Gastrocnemius medialis (tissue), 4 donors: ENCODE measurements around the gene SLC29A2. TPM values are rescaled to one million over a fixed set of nuclear protein-coding genes. Genes with fewer than 3 reads are reported as not detected.

Source experiments
- ATAC-seq, 2 donors: fragments of 150-250 bp; one replicate each; pipeline ENCODE4 v1.9.1; 2016
- DNase-seq, 2 donors: peaks; one replicate each; pipeline ENCODE4 v3.0.0-alpha.2; 2019
- H3K27ac ChIP-seq, 4 donors: fragments of 200-600 bp; sonication (generic); 1 replicate in 1 of 4; 2 replicates in 3 of 4; pipeline ENCODE4 v1.5.1; 2016 to 2018; ENCODE audit warnings: mild to moderate bottlenecking in 2 of 4, moderate library complexity in 1 of 4
- H3K27me3 ChIP-seq, 3 donors: fragments of 200-600 bp; sonication (generic) in 2 of 3; 1 replicate in 1 of 3; 2 replicates in 2 of 3; pipeline versions ENCODE4 v1.5.1 to v1.6.0; 2016 to 2019; ENCODE audit warnings: mild to moderate bottlenecking in 1 of 3, moderate library complexity in 1 of 3
- H3K36me3 ChIP-seq, 2 donors: fragments of 200-600 bp; sonication (generic) in 1 of 2; one replicate each; pipeline ENCODE4 v1.5.1; 2017 to 2018
- H3K4me1 ChIP-seq, 2 donors: fragments of 200-600 bp; sonication (generic) in 1 of 2; one replicate each; pipeline ENCODE4 v1.5.1; 2016 to 2017; ENCODE audit warnings: mild to moderate bottlenecking in 2 of 2
- H3K4me3 ChIP-seq, 4 donors: fragments of 200-600 bp; sonication (generic) in 3 of 4; 1 replicate in 1 of 4; 2 replicates in 3 of 4; pipeline ENCODE4 v1.5.1; 2016 to 2019; ENCODE audit warnings: mild to moderate bottlenecking in 2 of 4
- H3K9me3 ChIP-seq, 3 donors: fragments of 200-600 bp; sonication (generic) in 2 of 3; 1 replicate in 1 of 3; 2 replicates in 2 of 3; pipeline ENCODE4 v1.5.1; 2016 to 2019
- CTCF ChIP-seq, 5 experiments: fragments of 450-650 bp in 3 of 5; fragments of 200-600 bp in 2 of 5; sonication (generic) in 2 of 5; IDR thresholded peaks in 4 of 5; conservative IDR thresholded peaks in 1 of 5; 1 replicate in 4 of 5; 2 replicates in 1 of 5; pipeline ENCODE4 v1.5.1; 2016 to 2019; ENCODE audit warnings: antibody characterized with exemption in 5 of 5, mild to moderate bottlenecking in 3 of 5, moderate library complexity in 3 of 5
- POLR2A ChIP-seq, 2 donors: fragments of 450-650 bp; IDR thresholded peaks; one replicate each; pipeline ENCODE4 v1.6.1; 2017; ENCODE audit warnings: antibody characterized with exemption in 2 of 2, mild to moderate bottlenecking in 2 of 2, moderate library complexity in 2 of 2
- in situ Hi-C, 4 donors: fragments of 200-750 bp; cut with MboI; loops; one replicate each; pipeline versions ENCODE4 v1.15.0 to v1.8.0; 2017; ENCODE audit warnings: low sequenced_read_pairs in 4 of 4
- intact Hi-C: fragments of 100-400 bp; cut with DNase I; formaldehyde crosslinking; loops from one replicate; pipeline ENCODE4 v1.15.1; 2023; ENCODE audit warnings: low total_unique reads
- total RNA-seq, 4 donors: library from RNA; depleted of rRNA; stranded (reverse); fragments of >200 nt; gene quantifications; one replicate each; pipeline versions ENCODE4 v1.1.0 to v1.2.3, GENCODE V29; 2016

Gene SLC29A2
- total RNA-seq, 4 donors from 2014 or later: 39.2 to 106 (median 70.6) TPM

GRCh38 chr11:66338276-66339161 lies 33.0 kb downstream of the SLC29A2 start:
- Histone ChIP-seq H3K9me3 (no peaks in the 10 kb centered on the region), H3K36me3 (peaks cover 0 to 36% of the 10 kb centered on the region in 2 donors), H3K27ac (no peak overlapping the region), H3K4me3 (no peak overlapping the region), H3K27me3 (no peaks in the 10 kb centered on the region), H3K4me1 (peaks cover 29 to 32% of the 10 kb centered on the region in 2 donors)
- ATAC-seq (no peak), DNase-seq (no peak)
- intact Hi-C loops: loop anchor here (5.0 kb wide), 1 partner anchor 71 kb away; the partner anchor contains the start of gene RAB1B
- in situ Hi-C loops: no loop called here
- no peak for TF ChIP-seq CTCF (IDR thresholded peaks at IDR 0.05 in 4 of 5, conservative IDR thresholded peaks at IDR 0.05 in 1 of 5)

GRCh38 chr11:66337103-66337899 lies 34.3 kb downstream of the SLC29A2 start:
- Histone ChIP-seq H3K4me3 (no peak overlapping the region), H3K27ac (peak overlapping the region; percentile 74 to 79 (median 76)), H3K27me3 (no peaks in the 10 kb centered on the region), H3K4me1 (peaks cover 25 to 26% of the 10 kb centered on the region in 2 donors), H3K36me3 (peaks cover 0 to 36% of the 10 kb centered on the region in 2 donors), H3K9me3 (no peaks in the 10 kb centered on the region)
- TF ChIP-seq POLR2A (IDR thresholded peaks at IDR 0.05) (no peak), CTCF (IDR thresholded peaks at IDR 0.05 in 4 of 5, conservative IDR thresholded peaks at IDR 0.05 in 1 of 5) (no peak)
- in situ Hi-C loops: no loop called here
- ATAC-seq (no peak), DNase-seq (no peak)
- intact Hi-C loops: loop anchor here (5.0 kb wide), 1 partner anchor 70 kb away; the partner anchor contains the start of gene RAB1B

GRCh38 chr11:66336234-66337102 lies 35.1 kb downstream of the SLC29A2 start, which contains the start of gene RIN1:
RIN1 (minus strand) TSS chr11:66336434; CDS start chr11:66336402, 32 bp downstream.
- DNase-seq (peak; percentile 42 to 70), ATAC-seq (peak; percentile 78 to 84)
- H3K4me1 ChIP-seq: peaks cover 25 to 26% of the 10 kb centered on the region in 2 donors
- H3K27me3 ChIP-seq: no peaks in the 10 kb centered on the region
- in situ Hi-C loops (no loop called here), intact Hi-C loops (loop anchor here (5.0 kb wide), 1 partner anchor 69 kb away; the partner anchor contains the start of gene RAB1B)
- TF ChIP-seq POLR2A (IDR thresholded peaks at IDR 0.05) (peak; percentile 13 to 40), CTCF (IDR thresholded peaks at IDR 0.05 in 4 of 5, conservative IDR thresholded peaks at IDR 0.05 in 1 of 5) (peak; percentile 27 to 55 (median 48))
- H3K27ac ChIP-seq: peak within 1 kb of the TSS; percentile 74 to 79 (median 76)
- H3K9me3 ChIP-seq: no peaks in the 10 kb centered on the region
- peak within 1 kb of the TSS; percentile 57 to 65 (median 60) for H3K4me3 ChIP-seq
- H3K36me3 ChIP-seq: peaks cover 0 to 32% of the 10 kb centered on the region in 2 donors
